ENCODE measurements around the gene NCAPD3. TPM values are rescaled to one million over a fixed set of nuclear protein-coding genes. Genes with fewer than 3 reads are reported as not detected.
A peak's percentile ranks its signal among the peaks of the same experiment; 100 is the strongest.

NCAPD3 gene
- total RNA-seq, 2 donors from 2014 or later, result 44.4 to 61.9 TPM

DNA sequence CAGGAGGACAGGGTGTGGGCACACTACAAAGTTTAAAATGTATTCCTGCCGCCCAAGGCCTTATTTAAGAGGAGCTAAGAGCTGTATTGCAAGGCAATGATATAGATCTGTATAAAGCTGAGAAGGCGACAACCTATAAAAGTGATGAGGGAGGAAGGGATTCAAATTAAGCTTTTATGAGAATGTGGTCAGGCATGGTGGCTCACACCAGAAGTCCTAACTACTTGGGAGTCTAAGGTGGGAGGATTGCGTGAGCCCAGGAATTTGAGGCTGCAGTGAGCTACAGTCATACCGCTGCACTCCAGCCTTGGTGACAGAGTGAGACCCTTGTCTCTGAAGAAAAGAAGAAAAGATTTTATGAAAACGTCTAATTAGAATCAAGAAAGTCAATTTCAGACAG is 42.7 kb upstream of the NCAPD3 start:
- Histone ChIP-seq H3K36me3 (no peaks in the 10 kb centered on the region), H3K4me1 (replicated peaks) (peaks cover 12% of the 10 kb centered on the region), H3K9me3 (no peaks in the 10 kb centered on the region), H3K27me3 (replicated peaks; ENCODE audit: insufficient read depth) (no peaks in the 10 kb centered on the region), H3K4me3 (no peak overlapping the region), H3K27ac (peak overlapping the region; percentile 58 to 59)
- DNase-seq (ENCODE audit: low spot score), result no peak
- WGBS, result 63% methylated on average over 5 of the region's 5 CpGs
- TF ChIP-seq, protein P1, sequence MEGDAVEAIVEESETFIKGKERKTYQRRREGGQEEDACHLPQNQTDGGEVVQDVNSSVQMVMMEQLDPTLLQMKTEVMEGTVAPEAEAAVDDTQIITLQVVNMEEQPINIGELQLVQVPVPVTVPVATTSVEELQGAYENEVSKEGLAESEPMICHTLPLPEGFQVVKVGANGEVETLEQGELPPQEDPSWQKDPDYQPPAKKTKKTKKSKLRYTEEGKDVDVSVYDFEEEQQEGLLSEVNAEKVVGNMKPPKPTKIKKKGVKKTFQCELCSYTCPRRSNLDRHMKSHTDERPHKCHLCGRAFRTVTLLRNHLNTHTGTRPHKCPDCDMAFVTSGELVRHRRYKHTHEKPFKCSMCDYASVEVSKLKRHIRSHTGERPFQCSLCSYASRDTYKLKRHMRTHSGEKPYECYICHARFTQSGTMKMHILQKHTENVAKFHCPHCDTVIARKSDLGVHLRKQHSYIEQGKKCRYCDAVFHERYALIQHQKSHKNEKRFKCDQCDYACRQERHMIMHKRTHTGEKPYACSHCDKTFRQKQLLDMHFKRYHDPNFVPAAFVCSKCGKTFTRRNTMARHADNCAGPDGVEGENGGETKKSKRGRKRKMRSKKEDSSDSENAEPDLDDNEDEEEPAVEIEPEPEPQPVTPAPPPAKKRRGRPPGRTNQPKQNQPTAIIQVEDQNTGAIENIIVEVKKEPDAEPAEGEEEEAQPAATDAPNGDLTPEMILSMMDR (IDR thresholded peaks at IDR 0.05), result no peak
- TF ChIP-seq POLR2A (IDR thresholded peaks at IDR 0.05), result no peak
- TF ChIP-seq POLR2AphosphoS5 (IDR thresholded peaks at IDR 0.05), result no peak
- intact Hi-C loops (cut with DNase I), result no loop called here

DNA sequence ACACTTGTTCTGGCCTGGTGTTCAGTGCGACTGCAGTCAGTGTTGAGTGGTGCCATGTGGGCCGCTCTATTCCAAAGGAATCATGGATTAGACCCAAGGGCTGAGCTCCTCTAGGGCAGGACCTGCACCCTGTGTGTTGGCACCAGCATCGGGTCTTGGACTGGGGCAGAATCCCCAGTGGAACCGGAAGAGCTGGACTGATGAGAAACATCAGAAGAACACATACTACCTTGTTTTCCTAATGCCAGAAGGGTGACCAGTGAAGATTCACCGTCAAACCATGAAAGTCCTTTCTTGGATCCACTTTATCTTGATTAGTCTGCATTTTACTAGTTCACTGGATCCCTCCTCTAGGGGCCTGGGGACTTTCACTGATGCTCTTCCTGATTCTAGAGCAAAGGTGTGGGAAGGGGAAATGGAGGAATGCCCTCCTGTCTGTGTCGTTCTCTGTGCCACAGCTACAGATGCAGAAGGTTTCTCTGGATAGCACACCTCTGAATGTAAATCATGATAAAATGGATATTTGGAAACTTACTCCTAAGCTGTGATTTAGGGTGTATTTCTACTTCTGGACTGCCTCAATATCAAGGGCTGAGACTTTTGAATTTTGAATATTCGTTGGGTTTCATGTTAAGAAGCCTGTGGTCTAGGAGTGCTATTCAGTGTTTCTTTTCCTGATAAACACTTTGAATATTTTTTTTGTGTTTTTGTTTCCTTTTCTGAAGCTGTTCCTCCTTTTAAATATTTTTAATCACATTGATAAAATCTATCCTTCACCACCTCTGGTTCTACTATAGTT is 41.4 kb upstream of the NCAPD3 start:
- WGBS, result 78% methylated on average over 7 of the region's 7 CpGs
- H3K9me3 ChIP-seq, result no peaks in the 10 kb centered on the region
- peaks cover 12% of the 10 kb centered on the region for H3K4me1 ChIP-seq (replicated peaks)
- TF ChIP-seq, protein P1 (IDR thresholded peaks at IDR 0.05), result no peak
- TF ChIP-seq POLR2A (IDR thresholded peaks at IDR 0.05) (no peak), POLR2AphosphoS5 (IDR thresholded peaks at IDR 0.05) (peak; percentile 58)
- H3K36me3 ChIP-seq, result peaks cover 0 to 3% of the 10 kb centered on the region in 2 donors
- H3K4me3 ChIP-seq, result no peak overlapping the region
- H3K27me3 ChIP-seq (replicated peaks; ENCODE audit: insufficient read depth), result no peaks in the 10 kb centered on the region
- H3K27ac ChIP-seq, result peak overlapping the region in 1 of 2 donors; percentile 58
- peak; percentile 40 for DNase-seq (ENCODE audit: low spot score)
- intact Hi-C loops (cut with DNase I), result no loop called here

DNA sequence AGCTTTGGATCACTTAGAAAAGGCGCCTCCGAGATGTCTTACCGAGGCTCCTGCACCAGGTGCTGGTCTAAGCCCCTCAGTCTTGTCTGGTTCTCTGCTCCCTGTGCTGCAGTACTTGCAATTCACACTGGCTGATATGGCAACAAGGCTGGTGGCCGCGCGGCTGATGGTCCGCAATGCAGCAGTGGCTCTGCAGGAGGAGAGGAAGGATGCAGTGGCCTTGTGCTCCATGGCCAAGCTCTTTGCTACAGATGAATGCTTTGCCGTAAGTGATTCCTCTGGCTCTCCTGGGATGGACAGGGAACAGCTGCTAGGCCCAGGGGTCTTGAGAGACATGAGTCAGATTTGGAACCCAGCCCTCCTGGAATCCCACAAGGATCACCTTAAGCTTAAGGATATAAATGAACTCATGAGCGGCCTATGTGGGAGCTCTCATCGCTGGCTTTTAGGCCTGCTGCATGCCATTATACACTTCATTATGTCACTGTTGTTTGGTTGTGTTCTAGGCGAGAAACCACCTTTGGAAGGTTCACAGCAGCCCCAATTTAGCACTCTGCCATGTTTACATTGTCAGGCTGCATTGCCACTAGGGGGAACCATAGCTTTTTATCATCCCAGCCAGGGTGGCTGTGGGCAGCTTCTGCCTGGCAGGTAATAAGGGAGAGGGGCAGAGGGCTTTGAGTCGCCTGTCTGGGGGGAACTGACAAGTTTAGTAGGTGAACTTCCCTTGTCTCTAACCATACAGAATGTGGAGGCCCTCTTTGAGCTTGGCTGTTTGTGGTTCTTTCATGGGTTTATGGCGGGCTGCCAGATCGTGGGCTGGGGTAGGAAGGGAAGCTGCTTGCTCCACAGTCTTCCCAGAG is 38.1 kb upstream of the NCAPD3 start:
- TF ChIP-seq, protein P1 (IDR thresholded peaks at IDR 0.05), result peak in 3 of 4 experiments; percentile 48 to 59 (median 55)
- TF ChIP-seq POLR2AphosphoS5 (IDR thresholded peaks at IDR 0.05), result no peak
- TF ChIP-seq POLR2A (IDR thresholded peaks at IDR 0.05), result no peak
- Histone ChIP-seq H3K27ac (peak overlapping the region in 1 of 2 donors; percentile 1), H3K27me3 (replicated peaks; ENCODE audit: insufficient read depth) (no peaks in the 10 kb centered on the region), H3K9me3 (no peaks in the 10 kb centered on the region), H3K36me3 (peaks cover 0 to 3% of the 10 kb centered on the region in 2 donors), H3K4me1 (replicated peaks) (peaks cover 5% of the 10 kb centered on the region), H3K4me3 (no peak overlapping the region)
- no peak for DNase-seq (ENCODE audit: low spot score)
- intact Hi-C loops (cut with DNase I), result no loop called here
- WGBS, result 83% methylated on average over 14 of the region's 14 CpGs

DNA sequence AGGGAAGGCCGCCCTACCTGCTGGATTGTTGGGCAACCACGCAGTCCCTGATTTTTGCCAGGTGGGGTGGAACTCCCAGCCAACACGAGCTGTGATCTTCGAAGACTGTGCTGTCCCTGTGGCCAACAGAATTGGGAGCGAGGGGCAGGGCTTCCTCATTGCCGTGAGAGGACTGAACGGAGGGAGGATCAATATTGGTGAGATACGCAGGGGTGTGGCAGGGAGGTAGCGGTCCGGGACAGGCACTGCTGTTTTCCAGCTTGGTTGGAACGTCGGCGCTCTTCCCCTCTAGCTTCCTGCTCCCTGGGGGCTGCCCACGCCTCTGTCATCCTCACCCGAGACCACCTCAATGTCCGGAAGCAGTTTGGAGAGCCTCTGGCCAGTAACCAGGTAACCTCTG is 37.2 kb upstream of the NCAPD3 start:
- no peak for DNase-seq (ENCODE audit: low spot score)
- intact Hi-C loops (cut with DNase I), result no loop called here
- no peak overlapping the region for H3K4me3 ChIP-seq
- WGBS, result 89% methylated on average over 16 of the region's 16 CpGs
- TF ChIP-seq, protein P1 (IDR thresholded peaks at IDR 0.05), result no peak
- TF ChIP-seq POLR2AphosphoS5 (IDR thresholded peaks at IDR 0.05), result no peak
- TF ChIP-seq POLR2A (IDR thresholded peaks at IDR 0.05), result no peak
- peaks cover 3% of the 10 kb centered on the region for H3K4me1 ChIP-seq (replicated peaks)
- H3K27ac ChIP-seq, result peak overlapping the region in 1 of 2 donors; percentile 53
- H3K9me3 ChIP-seq, result no peaks in the 10 kb centered on the region
- no peaks in the 10 kb centered on the region for H3K27me3 ChIP-seq (replicated peaks; ENCODE audit: insufficient read depth)
- H3K36me3 ChIP-seq, result peaks cover 0 to 3% of the 10 kb centered on the region in 2 donors
